HEK293T (cell line): ENCODE results near the gene BACE1-AS.

Experiments used
- CTCF ChIA-PET: fragments of 350-600 bp; formaldehyde crosslinking; extraction: SDS; loops from one replicate; lab custom pipeline; 2021; ENCODE audit warnings: antibody characterized with exemption, inconsistent platforms; lab: Yijun Ruan, JAX
- POLR2A ChIA-PET: fragments of 350-600 bp; formaldehyde crosslinking; extraction: SDS; loops from one replicate; lab custom pipeline; 2020; ENCODE audit warnings: antibody characterized with exemption, inconsistent platforms; lab: Yijun Ruan, JAX
- DNase-seq: peaks from one replicate; pipeline ENCODE4 v3.0.0; 2012; ENCODE audit warnings: mixed read lengths; ENCODE audit errors: extremely low spot score
- ARNT ChIP-seq: fragments of 450-650 bp; IDR thresholded peaks from 2 replicates; pipeline ENCODE4 v1.6.1; 2017; ENCODE audit warnings: mild to moderate bottlenecking
- BHLHE40 ChIP-seq: fragments of 450-650 bp; IDR thresholded peaks from 2 replicates; pipeline ENCODE4 v1.6.1; 2016; ENCODE audit warnings: mild to moderate bottlenecking, moderate library complexity, borderline replicate concordance
- CTBP1 ChIP-seq: fragments of 450-650 bp; IDR thresholded peaks from 2 replicates; pipeline ENCODE4 v1.6.1; 2016; ENCODE audit warnings: borderline replicate concordance
- ELF4 ChIP-seq: fragments of 450-650 bp; IDR thresholded peaks from 2 replicates; pipeline ENCODE4 v1.6.1; 2017; ENCODE audit warnings: antibody characterized with exemption
- FOXA1 ChIP-seq: fragments of 450-650 bp; IDR thresholded peaks from 2 replicates; pipeline ENCODE4 v1.6.1; 2016; ENCODE audit warnings: mild to moderate bottlenecking
- FOXK2 ChIP-seq: fragments of 450-650 bp; IDR thresholded peaks from 2 replicates; pipeline ENCODE4 v1.6.1; 2016; ENCODE audit warnings: mild to moderate bottlenecking
- FOXM1 ChIP-seq: fragments of 450-650 bp; IDR thresholded peaks from 2 replicates; pipeline ENCODE4 v1.6.1; 2017; ENCODE audit warnings: mild to moderate bottlenecking, borderline replicate concordance
- HDGF ChIP-seq: fragments of 450-650 bp; IDR thresholded peaks from 2 replicates; pipeline ENCODE4 v1.6.1; 2017; ENCODE audit warnings: antibody characterized with exemption, borderline replicate concordance
- L3MBTL2 ChIP-seq: fragments of 450-650 bp; conservative IDR thresholded peaks from 2 replicates; pipeline ENCODE4 v1.6.1; 2016; ENCODE audit warnings: mild to moderate bottlenecking
- LEF1 ChIP-seq: fragments of 450-650 bp; IDR thresholded peaks from 2 replicates; pipeline ENCODE4 v1.6.1; 2017; ENCODE audit warnings: mild to moderate bottlenecking, borderline replicate concordance
- NFRKB ChIP-seq: fragments of 450-650 bp; IDR thresholded peaks from 2 replicates; pipeline ENCODE4 v1.6.1; 2016; ENCODE audit warnings: mild to moderate bottlenecking, moderate library complexity
- PKNOX1 ChIP-seq: fragments of 450-650 bp; IDR thresholded peaks from 2 replicates; pipeline ENCODE4 v1.6.1; 2016
- SP1 ChIP-seq: fragments of 450-650 bp; IDR thresholded peaks from 2 replicates; pipeline ENCODE4 v1.6.1; 2017
- SUZ12 ChIP-seq: fragments of 450-650 bp; IDR thresholded peaks from 2 replicates; pipeline ENCODE4 v1.6.1; 2016; ENCODE audit warnings: mild to moderate bottlenecking
- TARDBP ChIP-seq: fragments of 450-650 bp; IDR thresholded peaks from 2 replicates; pipeline ENCODE4 v1.6.1; 2016
- ZNF384 ChIP-seq: fragments of 450-650 bp; IDR thresholded peaks from 2 replicates; pipeline ENCODE4 v1.6.1; 2016

Gene BACE1-AS

GRCh38 chr11:117300773-117301172 is 9.6 kb downstream of the BACE1-AS start:
- CTCF ChIA-PET: no interaction called here
- POLR2A ChIA-PET: no interaction called here
- DNase-seq: no peak
- TF ChIP-seq CTBP1: no peak
- no peak for TF ChIP-seq TARDBP
- no peak for TF ChIP-seq NFRKB

- TF ChIP-seq PKNOX1: no peak
- no peak for TF ChIP-seq CTBP1
- no peak for TF ChIP-seq HDGF
- no peak for TF ChIP-seq ZNF384
- DNase-seq: no peak
- ChIA-PET POLR2A (no interaction called here), CTCF (no interaction called here)
Measured at GRCh38 chr11:117302228-117302627, 11.1 kb downstream of the BACE1-AS start.

GRCh38 chr11:117303101-117303500 is 12.0 kb downstream of the BACE1-AS start:
- no peak for DNase-seq
- CTCF ChIA-PET: interaction anchor here (0.6 kb wide), 1 partner anchor 32 kb away, joined by 4 read pairs; no protein-coding TSS in a partner anchor
- POLR2A ChIA-PET: interaction anchor here (0.9 kb wide), 1 partner anchor 1075 kb away, joined by 3 read pairs; no protein-coding TSS in a partner anchor
- TF ChIP-seq PKNOX1: no peak
- TF ChIP-seq LEF1: no peak
- no peak for TF ChIP-seq FOXM1
- TF ChIP-seq TARDBP: no peak
- TF ChIP-seq CTBP1: no peak
- no peak for TF ChIP-seq SUZ12
- TF ChIP-seq FOXK2: no peak
- no peak for TF ChIP-seq BHLHE40
- TF ChIP-seq ZNF384: no peak
- TF ChIP-seq SP1: no peak
- TF ChIP-seq ARNT: no peak
- TF ChIP-seq HDGF: no peak

- ChIA-PET CTCF (no interaction called here), POLR2A (interaction anchor here (0.9 kb wide), 1 partner anchor 1075 kb away, joined by 3 read pairs; no protein-coding TSS in a partner anchor)
- TF ChIP-seq CTBP1 (no peak), FOXM1 (no peak), SP1 (no peak), HDGF (no peak), BHLHE40 (no peak), ARNT (no peak), NFRKB (no peak), LEF1 (no peak)
- DNase-seq: no peak
Measured at GRCh38 chr11:117303646-117304315, 12.6 kb downstream of the BACE1-AS start.

- TF ChIP-seq PKNOX1 (no peak), FOXA1 (no peak), FOXM1 (no peak), LEF1 (no peak), ARNT (no peak), TARDBP (no peak), ELF4 (no peak), SUZ12 (no peak), NFRKB (no peak), BHLHE40 (no peak), FOXK2 (no peak), HDGF (no peak), L3MBTL2 (no peak), CTBP1 (no peak), SP1 (no peak), ZNF384 (no peak)
- CTCF ChIA-PET: no interaction called here
- no peak for DNase-seq
- POLR2A ChIA-PET: no interaction called here
Measured at GRCh38 chr11:117305145-117305544, 14.0 kb downstream of the BACE1-AS start.

GRCh38 chr11:117309310-117309709 is 18.2 kb downstream of the BACE1-AS start:
- TF ChIP-seq LEF1 (no peak), FOXA1 (no peak), BHLHE40 (no peak), L3MBTL2 (no peak), NFRKB (no peak), ZNF384 (no peak), TARDBP (no peak), ELF4 (no peak), SUZ12 (no peak), CTBP1 (no peak), FOXM1 (no peak), PKNOX1 (no peak), HDGF (no peak), FOXK2 (no peak), ARNT (no peak), SP1 (no peak)
- DNase-seq: no peak
- ChIA-PET CTCF (no interaction called here), POLR2A (interaction anchor here (1.6 kb wide), 1 partner anchor 19 kb away, joined by 7 read pairs; the partner anchor contains the start of gene CEP164)
